ENCODE results near the gene NTRK3. TPM values are rescaled to one million over a fixed set of nuclear protein-coding genes. Genes with fewer than 3 reads are reported as not detected.

The NTRK3 gene
- total and polyA plus RNA-seq, 4 donors = 0.21 to 2.9 (median 0.32) TPM

- Histone ChIP-seq H3K9me3 (ENCODE audit: control insufficient read depth in 4 of 4, low read length in 3 of 4) (no peaks in the 10 kb centered on the region), H3K4me3 (ENCODE audit: low read depth in 1 of 3, low read length in 3 of 3) (no peak overlapping the region), H3K9ac (ENCODE audit: low read depth in 1 of 2, low read length in 2 of 2) (no peak overlapping the region), H3K4me1 (ENCODE audit: control insufficient read depth in 4 of 4, insufficient read depth in 4 of 4, low read length in 3 of 4) (no peaks in the 10 kb centered on the region), H3K27ac (ENCODE audit: low read depth in 1 of 2, low read length in 2 of 2) (no peak overlapping the region), H3K27me3 (ENCODE audit: control insufficient read depth in 4 of 4, insufficient read depth in 4 of 4, low read length in 3 of 4) (no peaks in the 10 kb centered on the region), H3K36me3 (ENCODE audit: control insufficient read depth in 4 of 4, insufficient read depth in 3 of 4, low read depth in 1 of 4, low read length in 3 of 4) (no peaks in the 10 kb centered on the region)
- WGBS = 77% methylated on average over 3 of the region's 3 CpGs
- DNase-seq (ENCODE audit: low spot score) = no peak
- TF ChIP-seq GABPA (IDR thresholded peaks at IDR 0.05 in 1 of 2, conservative IDR thresholded peaks at IDR 0.05 in 1 of 2) (no peak), RAD21 (IDR thresholded peaks at IDR 0.05) (no peak), NR2F2 (IDR thresholded peaks at IDR 0.05) (no peak), RXRA (IDR thresholded peaks at IDR 0.05) (no peak), EGR1 (IDR thresholded peaks at IDR 0.05; ENCODE audit: low read depth in 2 of 2) (no peak), ZBTB33 (IDR thresholded peaks at IDR 0.05) (no peak), FOXA2 (IDR thresholded peaks at IDR 0.05) (no peak), SP1 (IDR thresholded peaks at IDR 0.05) (no peak), REST (IDR thresholded peaks at IDR 0.05) (no peak), CTCF (IDR thresholded peaks at IDR 0.05; ENCODE audit: low read depth, low read length, missing input control) (no peak), HNF4G (IDR thresholded peaks at IDR 0.05) (no peak), JUND (IDR thresholded peaks at IDR 0.05) (no peak), TAF1 (conservative IDR thresholded peaks at IDR 0.05) (no peak), MAX (IDR thresholded peaks at IDR 0.05) (no peak)
Measured at GRCh38 chr15:87977907-87978306, 278.6 kb downstream of the NTRK3 start.

GRCh38 chr15:87976552-87976951 is 280.0 kb downstream of the NTRK3 start:
- H3K36me3 ChIP-seq (ENCODE audit: control insufficient read depth in 4 of 4, insufficient read depth in 3 of 4, low read depth in 1 of 4, low read length in 3 of 4) = no peaks in the 10 kb centered on the region
- no peak overlapping the region for H3K9ac ChIP-seq (ENCODE audit: low read depth in 1 of 2, low read length in 2 of 2)
- H3K27me3 ChIP-seq (ENCODE audit: control insufficient read depth in 4 of 4, insufficient read depth in 4 of 4, low read length in 3 of 4) = no peaks in the 10 kb centered on the region
- TF ChIP-seq JUND (IDR thresholded peaks at IDR 0.05) = no peak
- no peak for TF ChIP-seq TAF1 (conservative IDR thresholded peaks at IDR 0.05)
- TF ChIP-seq ATF3 (IDR thresholded peaks at IDR 0.05) = no peak
- no peaks in the 10 kb centered on the region for H3K4me1 ChIP-seq (ENCODE audit: control insufficient read depth in 4 of 4, insufficient read depth in 4 of 4, low read length in 3 of 4)
- no peak for DNase-seq (ENCODE audit: low spot score)
- H3K9me3 ChIP-seq (ENCODE audit: control insufficient read depth in 4 of 4, low read length in 3 of 4) = no peaks in the 10 kb centered on the region
- H3K4me3 ChIP-seq (ENCODE audit: low read depth in 1 of 3, low read length in 3 of 3) = no peak overlapping the region
- WGBS = 82% methylated on average over 3 of the region's 3 CpGs
- no peak overlapping the region for H3K27ac ChIP-seq (ENCODE audit: low read depth in 1 of 2, low read length in 2 of 2)
